NCI-H345 treated with DMSO at 0.1 percent for 48 hours (cell line): ENCODE measurements around the gene CSPG4.

Experiments used
- DNase-seq: peaks from one replicate; lab custom pipeline; 2025; ENCODE audit not compliant: unreplicated experiment; lab: John Stamatoyannopoulos, UW

The CSPG4 gene

DNA sequence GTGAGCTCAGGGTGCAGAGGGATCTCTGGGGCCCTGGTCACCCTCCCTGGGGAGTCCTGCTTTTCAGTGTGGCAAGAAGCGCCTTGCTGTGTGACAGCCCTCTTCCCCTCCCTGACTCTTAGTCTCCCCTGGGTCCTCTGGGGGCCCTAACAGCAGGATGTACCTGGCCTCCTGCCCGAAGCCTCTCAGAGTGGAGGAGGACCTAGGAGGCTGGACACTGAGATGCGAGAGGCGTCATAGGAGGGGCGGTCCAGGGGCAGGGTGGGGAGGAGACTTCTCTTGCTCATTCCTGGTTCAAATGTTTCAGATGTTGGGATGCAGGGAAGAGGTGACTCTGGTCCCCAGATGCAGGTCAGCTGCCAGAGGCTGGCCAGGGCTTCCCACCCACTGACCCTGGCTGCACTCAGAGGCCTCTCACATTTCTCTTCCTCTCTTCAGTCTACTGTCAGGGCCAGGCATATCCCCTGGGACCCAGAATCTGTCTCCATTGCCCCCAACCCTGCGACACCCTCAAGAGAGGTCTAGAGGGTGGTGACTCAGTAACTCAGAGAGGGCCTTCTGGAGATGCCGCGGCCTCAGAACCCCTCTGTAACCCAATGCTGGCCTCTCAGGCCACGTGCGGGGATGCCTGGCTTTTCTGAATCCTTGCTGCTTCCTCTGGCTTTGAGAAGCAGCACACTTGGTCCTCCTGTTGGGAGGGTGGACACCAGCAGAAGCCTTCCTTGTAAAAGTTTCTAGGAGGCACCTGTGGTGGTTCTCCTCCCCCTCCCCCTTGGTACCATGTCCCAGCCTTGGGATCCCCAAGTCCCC is 39.0 kb downstream of the CSPG4 start:
- DNase-seq = no peak

DNA sequence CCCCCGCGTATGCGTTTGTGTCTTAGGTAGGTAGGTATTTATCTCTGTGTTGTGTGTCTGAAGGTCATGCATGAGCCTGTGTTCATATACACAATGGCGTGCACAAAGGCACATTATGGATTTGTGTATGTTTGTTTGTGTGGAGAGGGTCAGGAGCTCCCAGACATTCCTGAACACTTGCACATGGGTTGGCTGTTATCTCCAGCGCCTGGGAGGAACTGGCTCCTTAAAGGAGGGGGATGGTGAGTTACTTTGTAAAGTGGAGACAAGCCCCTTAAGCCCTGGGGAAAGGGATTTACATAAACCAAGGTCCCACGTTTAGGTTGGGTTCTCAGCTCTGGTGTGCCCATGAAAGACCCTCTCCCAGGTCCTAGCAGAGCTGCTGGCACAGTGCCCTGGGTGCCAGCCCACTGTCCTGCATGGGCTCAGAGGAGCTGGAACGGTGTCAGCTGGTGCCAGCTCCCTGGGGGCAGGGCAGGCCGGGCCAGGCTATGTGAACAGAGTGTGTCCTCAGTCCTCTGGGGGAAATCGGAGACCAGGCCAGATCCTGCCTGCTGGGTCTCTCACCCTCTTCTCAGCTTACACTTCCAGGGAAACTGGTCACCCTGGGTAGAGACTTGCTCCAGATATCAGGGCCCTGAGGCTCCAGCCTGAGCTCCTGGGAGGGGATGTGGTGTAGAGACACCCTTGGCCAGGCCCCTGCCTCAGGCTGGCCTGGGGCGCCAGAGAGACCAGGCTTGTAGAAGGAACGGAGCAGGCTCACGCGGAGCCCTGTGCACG is 39.8 kb downstream of the CSPG4 start:
- DNase-seq = no peak

GRCh38 chr15:75671730-75672602 is 40.7 kb downstream of the CSPG4 start:
- DNase-seq = no peak

DNA sequence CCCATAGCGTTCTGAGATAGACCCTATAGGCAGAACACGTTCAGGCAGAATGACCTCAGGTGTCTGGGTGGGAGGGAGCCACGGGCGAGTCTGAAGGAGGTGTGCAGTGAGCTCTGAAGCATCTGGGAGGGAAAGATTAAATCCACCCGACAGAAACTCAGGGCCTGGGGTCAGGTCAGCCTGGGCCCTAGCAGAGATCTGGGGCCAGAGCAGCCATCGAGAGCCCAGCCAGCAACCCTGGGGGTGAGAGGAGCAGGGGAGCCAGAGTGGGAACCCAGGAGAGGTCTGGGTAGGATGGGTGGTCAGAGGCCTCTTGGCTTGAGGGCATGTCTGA is 42.8 kb downstream of the CSPG4 start:
- no peak for DNase-seq

GRCh38 chr15:75669191-75669878 is 43.3 kb downstream of the CSPG4 start:
- no peak for DNase-seq

GRCh38 chr15:75666823-75667501 is 45.7 kb downstream of the CSPG4 start:
- no peak for DNase-seq

- no peak for DNase-seq
Measured at GRCh38 chr15:75663931-75664421, 48.7 kb downstream of the CSPG4 start.

DNA sequence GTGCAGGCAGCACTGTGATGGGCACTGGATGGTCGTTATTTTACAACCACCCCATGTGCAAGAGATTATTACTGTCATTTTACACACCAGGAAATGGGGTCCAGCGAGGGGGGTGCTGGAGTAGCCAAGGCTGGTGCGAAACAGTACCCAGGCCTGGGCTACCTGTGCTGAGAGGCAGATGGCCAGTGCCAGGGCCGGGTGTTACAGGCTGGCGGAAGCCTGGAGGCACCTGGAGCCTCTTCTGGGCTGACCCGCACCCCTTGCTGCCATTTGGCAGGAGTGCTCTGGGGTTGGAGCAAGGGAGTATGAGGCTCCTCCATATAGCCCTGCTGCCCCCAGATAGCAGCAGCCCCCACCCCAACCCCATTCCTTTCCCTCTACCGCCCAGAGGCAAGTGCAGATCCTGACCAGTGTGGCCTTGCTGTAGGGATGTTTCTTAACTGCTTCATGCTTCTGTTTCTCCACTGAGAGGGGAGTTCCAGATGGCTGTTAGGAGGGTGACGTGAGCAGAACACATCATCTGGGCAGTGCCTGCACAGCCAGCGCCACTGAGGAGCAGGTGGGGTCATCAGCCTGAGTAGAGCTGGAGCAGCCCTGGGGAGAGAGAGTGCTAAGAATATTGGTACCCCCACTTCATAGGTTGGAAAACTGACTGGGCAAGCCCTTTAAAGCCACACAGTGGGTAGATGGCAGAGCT is 49.7 kb downstream of the CSPG4 start:
- no peak for DNase-seq

GRCh38 chr15:75661756-75662140 is 50.9 kb downstream of the CSPG4 start:
- no peak for DNase-seq

DNA sequence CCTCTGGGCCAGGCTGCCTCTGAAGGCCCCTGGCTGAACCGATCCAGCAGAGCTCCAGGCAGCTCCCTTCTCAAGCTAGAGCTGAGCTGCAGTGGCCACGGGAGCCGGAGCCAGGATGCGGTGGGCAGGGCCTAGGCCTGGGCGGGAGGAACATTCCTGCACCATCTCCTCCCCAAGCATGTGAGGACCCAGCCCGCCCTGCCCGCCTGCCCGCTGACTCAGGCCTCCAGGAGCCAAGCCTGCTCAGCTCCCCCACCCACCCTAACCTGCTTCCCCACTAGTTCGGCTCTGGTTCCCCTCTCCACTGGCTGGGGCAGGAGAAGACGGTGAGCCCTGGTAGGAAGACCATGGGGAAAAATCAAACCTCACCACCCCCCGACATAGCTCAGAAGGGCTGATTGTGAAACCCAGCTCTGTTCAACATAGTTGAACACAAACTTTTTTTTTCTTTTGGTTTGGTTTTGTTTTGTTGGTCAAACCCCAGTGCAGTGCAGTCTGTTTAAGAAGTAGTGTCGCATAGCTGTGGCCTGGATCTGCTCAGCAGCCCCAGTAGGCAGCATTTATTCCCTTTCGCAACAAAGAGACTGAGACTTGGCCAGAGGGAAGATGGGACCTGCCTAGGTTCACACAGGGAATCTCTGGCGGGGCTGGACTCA is 51.4 kb downstream of the CSPG4 start:
- no peak for DNase-seq

DNA sequence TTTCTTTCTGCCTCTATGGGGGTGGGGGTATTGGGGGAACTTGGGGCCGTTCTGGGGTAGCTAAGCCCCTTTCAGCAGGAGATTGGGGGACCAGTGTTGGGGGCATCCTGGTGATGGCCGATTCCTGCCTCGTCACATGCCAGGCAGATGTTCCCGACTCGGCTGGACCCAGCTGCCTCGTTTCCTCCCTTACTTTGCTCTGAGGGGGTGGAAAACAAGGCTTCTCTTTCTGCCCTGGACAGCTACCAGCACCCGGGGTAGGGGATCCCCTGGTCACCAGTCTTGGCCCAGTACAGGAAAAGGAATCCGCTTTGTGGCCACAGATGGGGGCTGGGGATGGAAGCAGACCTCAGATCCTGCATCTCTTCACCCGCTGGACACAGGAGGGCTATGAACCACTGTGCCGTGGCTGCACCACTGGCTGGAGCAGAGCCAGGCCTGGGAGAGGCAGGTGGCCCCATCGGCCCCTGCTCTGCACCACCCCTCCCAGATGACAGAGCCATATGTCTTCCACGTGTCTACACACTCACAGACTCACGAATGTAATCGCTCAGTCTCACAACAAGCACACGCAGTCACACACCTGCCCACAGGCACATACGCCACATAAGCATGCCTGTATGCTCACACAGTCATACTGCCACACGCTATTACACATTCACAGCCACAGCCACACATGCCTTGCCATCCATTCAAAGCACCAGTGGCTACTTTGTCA is 52.6 kb downstream of the CSPG4 start:
- no peak for DNase-seq

- no peak for DNase-seq
Measured at GRCh38 chr15:75659141-75659771, 53.4 kb downstream of the CSPG4 start.

DNA sequence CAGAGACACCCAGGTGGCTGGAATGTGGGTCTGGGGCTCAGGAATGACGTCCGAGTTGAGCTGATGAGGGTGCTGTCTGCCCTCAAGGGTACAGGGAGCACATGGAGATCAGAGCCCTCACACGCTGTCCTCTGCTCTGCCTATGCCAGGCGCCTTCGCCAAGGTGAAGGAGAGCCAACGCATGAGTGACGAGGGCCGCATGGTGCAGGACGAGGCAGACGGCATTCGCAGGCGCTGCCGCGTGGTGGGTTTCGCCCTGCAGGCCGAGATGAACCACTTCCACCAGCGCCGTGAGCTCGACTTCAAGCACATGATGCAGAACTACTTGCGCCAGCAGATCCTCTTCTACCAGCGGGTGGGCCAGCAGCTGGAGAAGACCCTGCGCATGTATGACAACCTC is 55.8 kb downstream of the CSPG4 start:
- no peak for DNase-seq

DNA sequence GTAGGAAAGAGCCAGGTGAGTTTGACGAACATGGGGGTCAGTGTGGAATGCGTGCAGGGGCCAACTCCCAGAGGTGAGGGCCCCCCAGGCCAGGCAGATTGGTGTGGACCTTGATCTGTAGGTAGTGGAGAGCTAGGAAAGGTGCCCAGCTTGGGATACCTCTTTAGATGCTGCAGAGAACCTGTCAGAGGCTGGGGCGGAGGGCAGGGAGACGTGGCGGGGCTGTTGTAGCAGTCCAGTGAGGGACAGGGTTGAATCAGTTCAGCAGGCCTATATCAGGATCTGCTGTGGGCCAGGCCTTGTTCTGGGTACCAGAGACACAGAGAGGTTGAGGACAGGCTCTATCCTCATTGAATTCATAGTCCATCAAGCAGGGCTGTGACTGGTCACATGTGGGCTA is 56.3 kb downstream of the CSPG4 start:
- DNase-seq = no peak

DNA sequence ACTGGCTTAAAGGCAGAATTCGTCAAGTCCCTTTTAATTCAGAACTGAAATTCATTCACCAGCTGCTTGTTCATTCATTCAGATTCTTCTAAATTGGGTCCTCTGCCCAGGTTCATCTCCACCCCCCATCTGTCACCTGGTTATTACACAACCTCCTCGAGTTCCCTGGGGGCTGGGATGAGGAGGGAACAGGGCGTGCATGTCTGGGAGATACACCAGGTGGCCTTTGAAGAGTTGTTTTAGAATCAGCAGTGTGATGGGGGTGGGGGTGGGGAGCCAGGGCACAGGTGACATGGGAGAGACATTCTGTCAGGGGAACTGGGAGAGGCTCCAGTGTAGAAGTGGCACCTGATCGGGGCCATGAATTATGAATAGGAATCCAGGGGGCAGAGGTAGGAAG is 56.7 kb downstream of the CSPG4 start:
- DNase-seq = peak; percentile 88

GRCh38 chr15:75654201-75654907 is 58.3 kb downstream of the CSPG4 start:
- no peak for DNase-seq

DNA sequence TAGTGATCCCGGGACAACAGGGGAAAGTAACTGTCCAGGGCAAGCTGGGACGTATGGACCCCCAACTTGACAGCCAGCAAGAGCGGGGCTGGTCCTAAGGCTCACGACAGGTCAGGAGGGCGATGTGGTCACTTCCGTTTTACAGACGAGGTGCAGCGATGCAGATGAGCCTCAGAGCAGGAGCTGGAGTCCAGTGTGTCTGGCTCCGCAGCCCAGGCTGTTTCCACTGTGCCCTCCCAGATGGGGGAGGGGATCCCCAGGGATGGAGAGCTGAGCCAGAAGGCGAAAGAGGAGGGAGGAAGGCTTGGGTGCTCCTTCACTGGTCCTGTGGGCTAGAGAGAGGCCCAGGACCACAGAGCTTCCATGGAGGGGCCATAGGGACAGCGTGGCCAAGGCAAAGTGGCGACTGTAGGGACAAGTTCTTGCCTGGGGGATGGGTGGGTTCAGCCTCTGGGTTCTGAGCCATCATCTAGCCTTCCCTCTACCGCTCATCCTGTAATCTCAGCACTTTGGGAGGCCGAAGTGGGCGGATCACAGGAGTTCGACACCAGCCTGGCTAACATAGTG is 59.2 kb downstream of the CSPG4 start:
- DNase-seq = no peak
